SJCRH30 (cell line): ENCODE measurements around the gene TRIO. TPM values are rescaled to one million over a fixed set of nuclear protein-coding genes. Genes with fewer than 3 reads are reported as not detected.

ENCODE experiments used
- DNase-seq, 2 experiments: peaks; one replicate each; pipeline ENCODE4 v3.0.0-alpha.2; 2015 to 2020
- H3K27ac ChIP-seq: fragments of 250-450 bp; sonication (Bioruptor Pico); 2 replicates; pipeline ENCODE4 v1.5.1; 2020; ENCODE audit warnings: mild to moderate bottlenecking, moderate library complexity
- H3K27me3 ChIP-seq: fragments of 250-450 bp; sonication (Bioruptor Pico); 2 replicates; pipeline ENCODE4 v1.5.1; 2020; ENCODE audit warnings: mild to moderate bottlenecking, moderate library complexity
- H3K36me3 ChIP-seq: fragments of 250-450 bp; sonication (Bioruptor Pico); 2 replicates; pipeline ENCODE4 v1.5.1; 2020; ENCODE audit warnings: mild to moderate bottlenecking, moderate library complexity
- H3K4me1 ChIP-seq: fragments of 250-450 bp; sonication (Bioruptor Pico); 2 replicates; pipeline ENCODE4 v1.5.1; 2020; ENCODE audit warnings: mild to moderate bottlenecking, moderate library complexity
- H3K4me3 ChIP-seq: fragments of 250-450 bp; sonication (Bioruptor Pico); 2 replicates; pipeline ENCODE4 v1.5.1; 2020; ENCODE audit warnings: mild to moderate bottlenecking, moderate library complexity
- H3K9me3 ChIP-seq: fragments of 250-450 bp; sonication (Bioruptor Pico); replicated peaks from 2 replicates; pipeline ENCODE4 v1.5.1; 2020; ENCODE audit warnings: mild to moderate bottlenecking, moderate library complexity
- total RNA-seq: library from RNA; depleted of rRNA; stranded (reverse); fragments of >200 nt; shearing (Covaris generic); gene quantifications from 2 replicates; pipeline ENCODE4 v1.2.3, GENCODE V29; 2014

Gene TRIO
- total RNA-seq, 1 experiment from 2014 or later = 82.9 TPM

DNA sequence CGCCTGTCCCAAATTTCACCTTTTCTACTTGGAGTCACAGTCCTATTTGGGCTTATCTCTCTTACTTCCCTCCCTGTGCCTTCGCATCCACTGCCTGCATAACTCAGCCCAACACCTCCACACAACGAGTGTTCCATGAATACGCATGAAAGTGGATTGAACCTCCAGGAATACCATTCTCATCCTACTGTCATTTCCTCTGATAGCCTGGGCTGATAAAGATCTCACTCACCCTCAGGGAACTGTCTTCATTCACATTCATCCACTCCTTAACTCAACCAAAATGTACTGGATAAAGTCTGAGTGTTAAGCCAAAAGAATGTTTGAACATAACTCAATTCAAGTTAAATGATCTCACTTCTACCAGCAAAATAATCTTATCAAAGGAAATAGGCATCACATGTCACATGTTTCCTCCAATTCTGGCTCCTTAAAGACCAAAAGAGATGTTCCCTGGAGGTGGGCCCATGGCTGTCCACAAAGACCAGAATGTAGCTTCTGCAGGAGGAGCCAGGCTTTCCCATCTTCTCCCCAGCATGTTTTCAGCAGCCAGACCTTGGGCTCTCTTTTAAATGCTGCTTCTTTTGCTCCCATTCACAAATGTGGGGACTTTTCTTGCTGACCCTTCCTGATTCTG is 28.4 kb upstream of the TRIO start:
- Histone ChIP-seq H3K9me3 (no peaks in the 10 kb centered on the region), H3K27me3 (no peaks in the 10 kb centered on the region), H3K4me1 (peaks cover 16% of the 10 kb centered on the region; the same call in 1 of the 2 replicates), H3K4me3 (no peak overlapping the region), H3K27ac (no peak overlapping the region), H3K36me3 (no peaks in the 10 kb centered on the region)
- DNase-seq = no peak

DNA sequence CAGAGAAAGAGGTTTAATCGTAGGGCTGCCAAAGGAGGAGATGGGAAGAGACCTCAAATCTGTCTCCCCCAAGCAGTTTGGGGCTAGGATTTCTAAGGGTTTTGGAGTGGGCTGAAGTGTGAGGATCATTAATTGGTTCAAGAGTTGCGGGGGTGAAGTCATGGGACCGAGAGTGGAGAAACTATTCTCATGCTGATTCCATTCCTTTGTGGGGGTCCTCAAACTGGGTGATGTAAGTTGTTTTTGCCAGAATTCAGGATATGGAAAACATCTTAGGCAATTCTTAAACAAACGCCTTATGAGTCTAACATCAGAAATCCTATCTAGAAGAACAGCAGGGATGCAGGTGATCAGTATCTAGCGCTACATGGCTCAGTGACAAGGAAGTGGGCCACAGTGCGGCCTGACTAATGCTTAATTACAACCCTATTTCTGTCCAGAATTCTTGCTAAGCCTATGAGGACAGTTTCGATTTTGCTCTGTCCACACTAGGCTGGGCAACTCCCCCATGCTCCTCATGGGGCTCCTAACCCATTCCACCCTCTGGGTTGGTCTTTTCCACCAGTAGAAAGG is 27.7 kb upstream of the TRIO start:
- no peak overlapping the region for H3K27ac ChIP-seq
- no peak for DNase-seq

DNA sequence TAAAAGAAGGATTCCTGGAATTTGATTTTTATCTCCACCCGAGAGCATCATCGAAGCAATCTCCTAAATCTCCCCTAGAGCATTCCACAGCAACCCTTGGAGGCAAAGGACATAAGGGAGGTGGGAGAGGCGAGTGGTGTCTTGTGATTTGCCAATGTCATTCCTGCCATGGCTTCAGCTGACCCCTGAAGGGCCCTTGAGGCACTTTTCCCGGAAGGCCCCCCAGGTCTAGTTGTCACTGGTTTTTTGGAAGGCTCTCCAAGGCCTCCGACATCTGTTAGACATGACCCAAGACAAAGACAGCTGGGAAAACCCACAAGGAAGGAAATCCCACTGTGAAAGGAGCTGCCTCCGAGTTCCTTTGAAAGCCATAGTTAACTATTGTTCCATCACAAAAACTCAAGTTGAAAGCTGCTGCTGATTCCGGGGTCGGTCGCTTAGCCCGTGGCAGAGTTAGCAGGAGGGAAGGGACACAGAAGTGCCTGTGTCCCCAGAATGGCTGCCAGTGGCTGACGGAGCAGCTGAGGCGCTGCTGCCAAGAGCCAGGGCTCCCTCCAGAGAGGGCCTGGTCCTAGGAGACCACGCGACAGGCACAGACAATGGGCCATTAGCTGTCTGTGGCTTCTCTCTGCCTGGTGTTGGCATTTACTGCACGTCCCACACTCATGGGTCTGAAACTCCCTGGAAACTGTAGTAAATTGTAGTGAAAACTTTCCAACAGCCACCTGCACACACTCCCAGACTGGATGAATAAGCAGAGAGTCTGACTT is 24.4 kb upstream of the TRIO start:
- no peaks in the 10 kb centered on the region for H3K9me3 ChIP-seq
- DNase-seq = peak; percentile 44 to 66
- peak overlapping the region; percentile 29 for H3K4me3 ChIP-seq
- H3K4me1 ChIP-seq = peaks cover 24% of the 10 kb centered on the region
- peak overlapping the region; percentile 73 for H3K27ac ChIP-seq
- no peaks in the 10 kb centered on the region for H3K36me3 ChIP-seq
- H3K27me3 ChIP-seq = no peaks in the 10 kb centered on the region

More for the DNA sequence above, 27.7 kb upstream of the TRIO start:
- Histone ChIP-seq H3K4me3 (no peak overlapping the region), H3K4me1 (peaks cover 16% of the 10 kb centered on the region; the same call in 1 of the 2 replicates), H3K27me3 (no peaks in the 10 kb centered on the region), H3K9me3 (no peaks in the 10 kb centered on the region), H3K36me3 (no peaks in the 10 kb centered on the region)

DNA sequence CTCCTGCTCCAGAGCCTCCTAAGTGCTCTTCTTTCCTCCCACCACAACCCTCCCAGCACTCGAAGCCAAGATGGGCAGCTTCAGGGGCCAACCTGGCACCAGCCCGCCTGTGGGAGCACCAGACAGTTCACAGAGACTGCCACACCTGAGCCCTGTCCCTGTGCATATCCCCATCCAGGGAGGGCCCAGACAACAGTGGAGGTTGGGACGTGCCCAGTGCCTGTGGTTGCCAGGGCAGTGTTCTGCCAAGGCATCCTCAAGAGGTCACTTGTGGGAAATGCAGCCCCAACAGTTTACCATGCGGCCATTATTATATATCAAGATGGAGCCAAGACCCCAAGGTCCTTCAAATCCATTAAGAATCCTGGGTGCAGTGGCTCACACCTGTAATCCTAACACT is 23.0 kb upstream of the TRIO start:
- no peaks in the 10 kb centered on the region for H3K9me3 ChIP-seq
- no peak overlapping the region for H3K27ac ChIP-seq
- peaks cover 30% of the 10 kb centered on the region for H3K4me1 ChIP-seq
- H3K36me3 ChIP-seq = no peaks in the 10 kb centered on the region
- H3K27me3 ChIP-seq = no peaks in the 10 kb centered on the region
- no peak overlapping the region for H3K4me3 ChIP-seq
- DNase-seq = no peak

DNA sequence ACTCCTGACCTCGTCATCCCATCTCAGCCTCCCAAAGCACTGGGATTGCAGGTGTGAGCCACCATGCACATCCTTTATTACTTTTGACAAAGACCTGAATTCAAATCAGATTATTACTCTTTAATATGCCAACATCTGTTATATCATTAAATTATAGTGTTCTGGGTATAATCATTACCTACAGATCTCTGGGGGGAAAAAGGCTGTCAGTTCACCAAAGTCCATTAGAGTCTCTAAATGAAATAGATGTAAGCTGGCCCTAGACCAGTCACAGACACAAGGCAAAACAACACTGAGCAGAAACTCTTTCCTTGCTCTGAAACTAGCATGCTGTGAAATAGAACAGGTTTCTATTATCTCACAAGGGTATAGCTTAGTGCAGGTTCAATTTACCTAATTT is 21.6 kb upstream of the TRIO start:
- Histone ChIP-seq H3K27ac (no peak overlapping the region), H3K4me3 (no peak overlapping the region), H3K27me3 (no peaks in the 10 kb centered on the region), H3K9me3 (no peaks in the 10 kb centered on the region), H3K4me1 (peaks cover 30% of the 10 kb centered on the region), H3K36me3 (no peaks in the 10 kb centered on the region)
- DNase-seq = no peak

DNA sequence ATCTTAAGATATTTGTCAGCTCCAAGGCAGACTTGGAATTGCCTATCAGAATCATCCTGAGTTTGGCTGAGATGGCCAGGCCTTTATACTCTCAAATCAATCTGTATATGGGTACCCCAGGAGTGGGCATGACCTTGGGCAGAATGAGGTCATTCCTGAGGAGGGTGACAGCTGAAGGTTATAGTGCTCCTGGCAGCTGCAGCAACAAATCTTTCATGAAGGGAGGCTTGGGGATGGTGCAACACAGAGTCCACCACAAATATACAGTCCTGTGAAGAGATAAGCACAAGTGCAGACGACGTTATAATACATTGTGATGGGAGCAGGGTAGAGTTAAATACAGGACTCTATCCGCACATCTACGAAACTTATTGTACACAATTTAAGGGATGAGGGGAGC is 21.1 kb upstream of the TRIO start:
- Histone ChIP-seq H3K9me3 (no peaks in the 10 kb centered on the region), H3K27me3 (no peaks in the 10 kb centered on the region), H3K4me1 (peaks cover 30% of the 10 kb centered on the region), H3K36me3 (no peaks in the 10 kb centered on the region), H3K27ac (no peak overlapping the region), H3K4me3 (no peak overlapping the region)
- peak in 1 of 2 experiments; percentile 32 for DNase-seq

DNA sequence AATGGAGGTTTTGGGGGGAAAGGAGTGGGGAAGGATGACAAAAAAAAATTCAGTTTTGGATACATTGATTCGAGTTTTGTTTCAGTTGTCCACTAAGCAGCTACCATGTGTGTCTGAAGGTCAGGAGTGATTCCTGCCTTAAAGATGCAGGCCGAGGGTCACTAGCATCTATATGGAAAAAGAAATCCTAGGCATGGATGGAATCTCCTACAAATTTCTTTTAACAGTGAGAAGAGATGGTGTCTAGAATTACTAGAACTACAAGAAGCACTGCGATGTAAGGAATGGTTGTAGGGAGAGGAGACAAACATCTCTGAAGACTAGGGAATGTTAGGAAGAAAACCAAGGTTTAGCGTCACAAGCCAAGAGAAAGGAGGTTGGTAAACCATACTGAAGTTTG is 19.6 kb upstream of the TRIO start:
- no peak for DNase-seq
- no peaks in the 10 kb centered on the region for H3K36me3 ChIP-seq
- no peak overlapping the region for H3K27ac ChIP-seq
- H3K27me3 ChIP-seq = no peaks in the 10 kb centered on the region
- H3K9me3 ChIP-seq = no peaks in the 10 kb centered on the region
- no peak overlapping the region for H3K4me3 ChIP-seq
- H3K4me1 ChIP-seq = peaks cover 22% of the 10 kb centered on the region

DNA sequence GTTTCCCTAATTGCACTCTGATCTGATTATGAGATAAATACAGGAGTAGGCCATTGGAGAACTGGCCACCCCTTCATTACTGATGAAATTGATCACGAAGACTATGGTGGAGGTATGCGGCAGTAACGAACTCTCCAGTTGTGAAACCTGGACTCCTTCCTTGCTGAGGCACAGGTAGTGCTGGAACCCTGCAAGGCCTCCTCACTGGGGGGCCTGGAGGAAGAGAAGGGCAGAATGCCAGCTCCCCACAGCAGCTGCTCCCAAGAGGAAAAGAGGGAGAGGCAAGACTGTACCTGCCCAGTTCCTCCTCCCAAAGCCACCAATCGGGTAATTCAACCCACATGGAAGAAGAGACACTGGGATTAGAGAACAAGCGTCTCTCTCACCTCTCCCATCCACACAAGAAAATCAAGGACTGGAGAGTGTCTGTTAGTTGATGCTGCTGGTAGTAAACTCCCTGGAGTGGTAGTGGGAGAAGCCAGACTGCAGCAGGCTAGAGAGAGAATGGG is 19.1 kb upstream of the TRIO start:
- peak in 1 of 2 experiments; percentile 21 for DNase-seq
- Histone ChIP-seq H3K4me1 (peaks cover 21% of the 10 kb centered on the region), H3K4me3 (no peak overlapping the region), H3K27me3 (no peaks in the 10 kb centered on the region), H3K36me3 (no peaks in the 10 kb centered on the region), H3K27ac (no peak overlapping the region), H3K9me3 (no peaks in the 10 kb centered on the region)

DNA sequence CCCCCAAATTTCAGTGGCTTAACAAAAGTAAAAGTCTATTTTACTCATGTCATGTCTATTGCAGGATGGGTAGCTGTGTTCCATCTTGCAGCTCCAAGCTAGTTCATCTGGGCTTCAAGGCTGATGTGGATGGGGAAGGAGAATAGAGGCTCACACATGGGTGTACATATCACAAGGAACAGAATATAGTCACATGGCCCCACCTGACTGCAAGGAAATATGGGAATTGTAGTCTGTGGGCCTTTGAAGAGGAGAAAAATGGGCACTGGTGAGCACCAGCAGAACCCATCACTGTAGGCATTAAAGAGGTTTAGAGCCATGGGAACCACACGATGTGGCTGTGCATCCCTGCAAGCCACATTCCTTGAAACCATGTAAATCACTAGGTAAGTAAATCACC is 17.9 kb upstream of the TRIO start:
- H3K27ac ChIP-seq = no peak overlapping the region

DNA sequence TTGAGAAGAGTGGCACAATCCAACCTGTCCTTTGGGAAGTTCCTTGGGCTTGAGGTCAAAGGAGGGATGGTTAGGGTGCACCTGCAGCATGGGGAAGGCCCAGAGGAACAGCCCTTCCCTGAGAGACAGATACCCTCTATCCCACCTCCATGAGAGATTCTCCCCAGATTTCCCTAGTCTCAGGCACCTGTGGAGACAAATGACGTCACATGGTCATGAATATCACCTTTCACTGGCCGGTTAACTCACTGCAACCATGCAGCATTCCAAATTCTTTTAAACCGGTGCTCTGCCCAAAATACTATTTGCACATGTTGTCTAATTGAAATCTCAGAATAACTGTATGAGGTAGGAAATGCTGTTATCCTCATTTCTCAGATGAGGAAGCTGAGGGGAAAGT is 15.6 kb upstream of the TRIO start:
- H3K27me3 ChIP-seq = no peaks in the 10 kb centered on the region
- H3K4me3 ChIP-seq = no peak overlapping the region
- H3K4me1 ChIP-seq = peaks cover 6% of the 10 kb centered on the region; the same call in 1 of the 2 replicates
- DNase-seq = no peak
- H3K36me3 ChIP-seq = no peaks in the 10 kb centered on the region
- H3K27ac ChIP-seq = no peak overlapping the region
- H3K9me3 ChIP-seq = no peaks in the 10 kb centered on the region

More for the DNA sequence above, 17.9 kb upstream of the TRIO start:
- H3K36me3 ChIP-seq = no peaks in the 10 kb centered on the region
- H3K27me3 ChIP-seq = no peaks in the 10 kb centered on the region
- H3K9me3 ChIP-seq = no peaks in the 10 kb centered on the region
- no peak for DNase-seq
- peaks cover 14% of the 10 kb centered on the region for H3K4me1 ChIP-seq
- H3K4me3 ChIP-seq = no peak overlapping the region

DNA sequence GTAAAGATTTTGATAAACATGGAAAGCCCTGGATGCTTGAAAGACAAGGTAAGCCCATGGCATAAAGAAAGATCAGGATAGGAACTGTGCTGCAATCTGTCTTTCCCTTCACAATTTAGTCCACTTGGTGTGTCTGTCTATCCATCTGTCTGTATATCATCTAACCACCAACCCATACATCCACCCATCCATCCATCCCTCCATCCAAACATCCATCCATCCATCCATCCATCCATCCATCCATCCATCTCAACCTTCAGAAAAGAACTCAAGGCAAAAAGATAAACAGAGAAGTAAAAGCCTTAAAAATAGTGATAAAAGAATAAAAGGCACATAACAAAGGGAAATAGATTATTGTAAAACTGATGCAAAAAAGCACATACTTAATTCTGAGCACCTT is 15.1 kb upstream of the TRIO start:
- Histone ChIP-seq H3K27me3 (no peaks in the 10 kb centered on the region), H3K4me3 (no peak overlapping the region), H3K4me1 (peaks cover 6% of the 10 kb centered on the region; the same call in 1 of the 2 replicates), H3K36me3 (no peaks in the 10 kb centered on the region), H3K27ac (no peak overlapping the region), H3K9me3 (no peaks in the 10 kb centered on the region)
- no peak for DNase-seq

DNA sequence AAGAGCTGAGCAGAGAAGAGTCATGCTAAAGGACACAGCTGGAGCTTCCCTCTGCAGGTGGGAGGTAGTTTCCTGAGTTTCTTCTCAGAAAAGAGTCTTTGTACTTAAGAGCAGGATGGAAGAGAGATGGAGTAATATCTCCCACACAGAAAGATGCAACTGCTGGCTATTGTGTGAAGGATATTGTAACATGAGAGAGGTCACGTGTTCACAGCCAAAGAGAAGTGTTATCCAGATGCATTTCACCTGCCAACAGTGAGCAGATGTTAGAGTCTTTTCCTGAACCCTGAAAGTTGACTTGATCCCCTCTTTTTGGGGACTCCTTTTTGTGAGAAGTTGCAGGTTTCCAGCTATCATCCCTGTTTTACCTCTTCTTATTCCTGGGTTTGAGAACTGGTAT is 14.0 kb upstream of the TRIO start:
- Histone ChIP-seq H3K9me3 (no peaks in the 10 kb centered on the region), H3K4me1 (peaks cover 4% of the 10 kb centered on the region; the same call in 1 of the 2 replicates), H3K27me3 (no peaks in the 10 kb centered on the region), H3K36me3 (no peaks in the 10 kb centered on the region), H3K27ac (no peak overlapping the region), H3K4me3 (no peak overlapping the region)
- no peak for DNase-seq

DNA sequence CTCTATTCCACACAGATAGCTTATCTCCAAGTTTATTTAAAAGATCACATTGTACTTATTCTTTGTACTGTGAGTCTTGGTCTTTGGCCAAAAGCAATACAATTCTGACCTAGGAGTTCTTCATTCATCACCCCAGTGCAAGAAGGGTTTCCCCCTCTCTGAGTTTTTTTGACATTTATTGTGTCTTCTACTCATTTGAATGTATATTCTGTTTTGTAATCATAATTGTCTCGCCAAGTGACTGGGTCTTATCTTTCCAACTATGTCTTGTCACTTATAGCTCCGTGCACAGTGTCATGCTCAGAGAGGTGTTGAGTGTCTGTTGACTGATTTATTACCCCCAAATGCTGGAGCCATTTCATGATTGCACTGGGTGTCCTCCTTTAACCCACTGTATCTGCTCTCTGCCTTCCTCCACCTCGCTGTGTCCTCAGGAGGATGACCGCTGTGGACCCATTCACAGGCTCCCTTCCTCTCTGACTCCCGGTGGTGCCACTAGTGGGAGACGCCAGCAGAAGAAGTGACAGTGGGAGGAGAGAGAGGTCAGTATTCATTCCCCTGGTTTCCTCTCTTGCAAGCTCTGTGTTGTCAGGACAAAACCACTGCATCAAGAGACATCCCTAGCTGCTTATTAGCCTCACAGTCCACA is 11.2 kb upstream of the TRIO start:
- Histone ChIP-seq H3K27me3 (no peaks in the 10 kb centered on the region), H3K27ac (no peak overlapping the region), H3K36me3 (no peaks in the 10 kb centered on the region), H3K4me1 (no peaks in the 10 kb centered on the region), H3K9me3 (no peaks in the 10 kb centered on the region), H3K4me3 (no peak overlapping the region)
- no peak for DNase-seq

DNA sequence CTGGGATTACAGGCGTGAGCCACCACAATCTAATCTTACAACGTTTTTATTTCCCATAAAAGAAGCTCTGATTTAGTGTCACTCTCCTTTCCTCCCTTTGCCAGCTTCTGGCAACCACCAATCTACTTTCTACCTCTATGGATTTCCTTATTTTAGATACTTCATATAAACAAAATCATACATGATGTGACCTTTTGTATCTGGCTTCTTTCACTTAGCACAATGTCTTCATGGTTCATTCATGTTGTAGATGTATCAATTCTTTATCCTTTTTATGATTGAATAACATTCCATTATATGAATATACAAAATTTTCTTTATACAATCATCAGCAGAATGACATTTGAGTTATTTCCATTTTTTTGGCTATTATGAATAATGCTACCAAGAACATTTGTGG is 9.7 kb upstream of the TRIO start:
- Histone ChIP-seq H3K4me1 (peaks cover 4% of the 10 kb centered on the region), H3K27ac (no peak overlapping the region), H3K27me3 (no peaks in the 10 kb centered on the region), H3K9me3 (no peaks in the 10 kb centered on the region), H3K36me3 (no peaks in the 10 kb centered on the region), H3K4me3 (no peak overlapping the region)
- DNase-seq = no peak

DNA sequence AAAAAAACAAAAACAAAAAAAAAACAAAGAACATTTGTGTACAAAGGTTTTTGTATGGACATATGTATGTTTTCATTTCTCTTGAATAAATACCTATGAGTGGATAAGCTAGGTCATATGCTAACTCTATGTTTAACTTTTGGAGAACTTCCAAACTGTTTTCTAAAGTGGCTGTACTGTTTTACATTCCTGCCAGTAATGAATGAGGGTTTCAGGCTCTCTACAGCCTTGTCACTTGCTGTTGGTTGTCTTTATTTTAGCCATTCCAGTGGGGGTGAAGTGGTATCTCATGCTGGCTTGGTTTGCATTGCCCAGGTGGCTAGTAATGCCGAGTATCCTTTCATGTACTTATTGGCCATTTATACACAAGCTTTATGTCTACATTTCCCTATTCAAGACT is 9.1 kb upstream of the TRIO start:
- Histone ChIP-seq H3K4me3 (no peak overlapping the region), H3K36me3 (no peaks in the 10 kb centered on the region), H3K27ac (no peak overlapping the region), H3K27me3 (no peaks in the 10 kb centered on the region), H3K9me3 (no peaks in the 10 kb centered on the region), H3K4me1 (peaks cover 10% of the 10 kb centered on the region)
- DNase-seq = no peak
